ENCODE measurements around the gene GPR157.
A peak's percentile ranks its signal among the peaks of the same experiment; 100 is the strongest.

Gene GPR157

GRCh38 chr1:9061252-9061960 is 67.5 kb downstream of the GPR157 start:
- DNase-seq, result peak in 1 of 14 donors; percentile 36

DNA sequence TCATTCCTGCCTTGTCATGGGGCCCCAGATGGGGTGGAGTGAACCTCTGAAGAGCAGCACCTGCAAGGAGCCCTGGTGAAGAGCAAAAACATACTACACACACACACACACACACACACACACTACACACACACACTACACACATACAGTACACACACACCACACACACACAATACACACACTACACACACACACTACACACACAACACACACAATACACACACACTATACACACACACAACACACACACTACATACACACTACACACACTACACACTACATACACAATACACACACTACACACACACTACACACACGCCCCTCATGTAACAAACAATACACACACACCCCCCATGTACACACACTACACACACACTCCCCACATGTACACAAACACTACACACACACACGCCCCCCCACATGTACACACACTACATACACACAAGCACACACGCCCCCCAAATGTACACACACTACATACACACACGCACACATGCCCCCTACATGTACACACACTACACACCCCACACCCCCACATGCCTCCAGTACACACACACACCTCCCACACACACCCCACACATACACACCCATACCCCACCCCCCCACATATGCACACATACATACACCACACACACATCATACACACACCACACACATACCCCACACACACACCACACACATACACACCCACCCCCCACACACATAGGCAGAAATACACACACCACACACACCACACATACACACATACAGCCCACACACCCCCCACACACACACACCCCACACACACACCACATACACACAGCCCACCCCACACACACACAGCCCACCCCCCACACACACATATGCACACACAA is 68.8 kb downstream of the GPR157 start:
- no peak for DNase-seq

GRCh38 chr1:9058465-9058864 is 70.4 kb downstream of the GPR157 start:
- no peak for DNase-seq

DNA sequence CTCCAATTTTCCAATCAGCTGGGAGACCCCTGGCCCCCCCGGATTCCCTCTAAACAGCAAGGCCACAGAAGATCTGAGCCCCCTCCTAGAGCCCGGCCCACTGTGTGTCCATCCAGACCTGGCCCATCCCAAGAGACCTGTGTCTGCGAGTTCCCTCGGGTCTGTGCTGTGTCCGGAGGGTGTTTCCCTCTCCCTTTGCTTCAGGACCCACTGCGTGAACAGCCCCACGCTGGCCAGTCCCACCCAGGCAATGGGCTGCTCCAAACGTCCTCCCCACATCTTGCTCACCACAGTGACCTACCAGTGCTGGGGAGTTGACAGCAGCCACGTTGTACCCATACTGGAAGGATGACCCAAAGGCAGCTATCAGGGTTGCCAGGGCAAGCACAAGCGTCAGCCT is 71.1 kb downstream of the GPR157 start:
- DNase-seq, result no peak

DNA sequence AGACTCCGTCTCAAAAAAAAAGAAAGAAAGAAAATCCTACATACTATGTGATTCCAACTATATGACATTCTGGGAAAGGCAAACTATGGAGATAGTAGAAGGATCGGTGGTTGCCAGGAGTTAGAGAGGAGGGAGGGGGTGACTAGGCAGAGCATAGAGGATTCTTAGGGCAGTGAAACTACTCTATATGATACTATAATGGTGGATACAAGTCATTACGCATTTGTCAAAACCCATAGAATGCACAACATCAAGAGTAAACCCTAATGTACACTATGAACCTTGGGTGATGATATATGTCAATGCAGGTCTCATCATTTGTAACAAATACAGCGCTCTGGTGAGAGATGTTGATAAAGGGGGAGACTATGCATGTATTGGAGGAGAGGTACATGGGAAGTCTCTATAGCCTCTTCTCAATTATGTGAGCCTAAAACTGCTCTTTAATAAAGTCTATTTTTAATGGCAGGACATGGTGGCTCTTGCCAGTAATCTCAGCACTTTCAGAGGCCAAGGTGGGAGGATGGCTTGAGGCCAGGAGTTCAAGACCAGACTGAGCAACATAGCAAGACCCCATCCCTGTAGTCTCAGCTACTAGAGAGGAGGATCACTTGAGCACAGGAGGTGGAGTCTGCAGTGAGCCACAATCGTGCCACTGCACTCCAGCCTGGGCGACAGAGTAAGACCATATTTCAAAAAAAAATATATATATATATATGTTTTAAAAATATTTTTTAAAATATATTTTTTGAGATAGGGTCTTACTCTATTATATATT is 76.4 kb downstream of the GPR157 start:
- DNase-seq, result no peak

GRCh38 chr1:9051379-9051778 is 77.5 kb downstream of the GPR157 start:
- no peak for DNase-seq

- DNase-seq, result no peak
Observed at GRCh38 chr1:9050803-9051202, 78.1 kb downstream of the GPR157 start.
